T47D (cell line): ENCODE measurements around the gene HPS5.
"Not testable (repeated sequence)": the region's sequence is repeated elsewhere in the genome, so short reads cannot be mapped to it uniquely, and the experiment has no call there.

Experiments used
- DNase-seq, 2 experiments: peaks; one replicate each; pipeline versions ENCODE4 v3.0.0 to v3.0.0-alpha.2; 2011 to 2012; ENCODE audit warnings: low read depth in 1 of 2, low spot score in 1 of 2
- JUND ChIP-seq: IDR thresholded peaks from 2 replicates; pipeline ENCODE4 v1.6.1; 2012; ENCODE audit warnings: low read depth
- in situ Hi-C: cut with HindIII; loops from 2 replicates; pipeline ENCODE4 v1.10.0; 2016; ENCODE audit warnings: low sequenced_read_pairs, low pct_unique_long_range_greater_than_20kb

HPS5 gene

GRCh38 chr11:18347471-18348125 is 25.7 kb upstream of the HPS5 start:
- no peak for TF ChIP-seq JUND
- in situ Hi-C loops, result no loop called here
- DNase-seq, result no peak

- no peak for TF ChIP-seq JUND
- in situ Hi-C loops, result no loop called here
- no peak for DNase-seq
Observed at GRCh38 chr11:18332891-18333290, 11.0 kb upstream of the HPS5 start.

GRCh38 chr11:18332302-18332701 is 10.4 kb upstream of the HPS5 start:
- in situ Hi-C loops, result no loop called here

GRCh38 chr11:18330921-18331320 is 9.0 kb upstream of the HPS5 start:
- DNase-seq, result no peak
- TF ChIP-seq JUND, result no peak
- in situ Hi-C loops, result no loop called here

More at GRCh38 chr11:18332302-18332701, 10.4 kb upstream of the HPS5 start:
- DNase-seq, result no peak
- TF ChIP-seq JUND, result no peak

GRCh38 chr11:18329196-18329870 is 7.4 kb upstream of the HPS5 start:
- no peak for DNase-seq
- in situ Hi-C loops, result no loop called here
- no peak for TF ChIP-seq JUND

GRCh38 chr11:18324381-18324780 is 2.4 kb upstream of the HPS5 start:
- no peak for DNase-seq
- in situ Hi-C loops, result no loop called here

GRCh38 chr11:18323881-18324280 is 1.9 kb upstream of the HPS5 start:
- DNase-seq, in situ Hi-C loops: not testable (repeated sequence)

More at GRCh38 chr11:18324381-18324780, 2.4 kb upstream of the HPS5 start:
- no peak for TF ChIP-seq JUND

- DNase-seq, result peak in 1 of 2 experiments; percentile 5
- in situ Hi-C loops, result no loop called here
- no peak for TF ChIP-seq JUND
Observed at GRCh38 chr11:18322818-18323570, 1.1 kb upstream of the HPS5 start.

GRCh38 chr11:18321578-18321968 is 367 bp downstream of the HPS5 start:
- in situ Hi-C loops, result no loop called here
- TF ChIP-seq JUND, result no peak

GRCh38 chr11:18320617-18321016 is 1.3 kb downstream of the HPS5 start:
- TF ChIP-seq JUND, result no peak
- no peak for DNase-seq
- in situ Hi-C loops, result no loop called here

More at GRCh38 chr11:18321578-18321968, 367 bp downstream of the HPS5 start:
- no peak for DNase-seq

GRCh38 chr11:18319914-18320313 is 2.0 kb downstream of the HPS5 start:
- no peak for TF ChIP-seq JUND
- in situ Hi-C loops, result no loop called here
- DNase-seq, result no peak

GRCh38 chr11:18317551-18317950 is 4.4 kb downstream of the HPS5 start:
- no peak for TF ChIP-seq JUND
- in situ Hi-C loops, result no loop called here
- no peak for DNase-seq

- in situ Hi-C loops, result no loop called here
- TF ChIP-seq JUND, result no peak
- no peak for DNase-seq
Observed at GRCh38 chr11:18315893-18316292, 6.0 kb downstream of the HPS5 start.
